PC-3 (cell line): ENCODE results near the gene PCDHGC3.

ENCODE experiments used
- EZH2 ChIP-seq: fragments of 300-600 bp; sonication (generic); IDR thresholded peaks from one replicate; pipeline ENCODE4 v1.6.1; 2017; ENCODE audit warnings: antibody characterized with exemption, mild to moderate bottlenecking, low read length; ENCODE audit not compliant: unreplicated experiment
- TF ChIP-seq, protein P1 (sequence below): fragments of 300-600 bp; sonication (generic); conservative IDR thresholded peaks from 2 replicates; pipeline ENCODE4 v1.5.1; 2017; ENCODE audit warnings: antibody characterized with exemption, low read depth, mild to moderate bottlenecking, low read length

DNA sequence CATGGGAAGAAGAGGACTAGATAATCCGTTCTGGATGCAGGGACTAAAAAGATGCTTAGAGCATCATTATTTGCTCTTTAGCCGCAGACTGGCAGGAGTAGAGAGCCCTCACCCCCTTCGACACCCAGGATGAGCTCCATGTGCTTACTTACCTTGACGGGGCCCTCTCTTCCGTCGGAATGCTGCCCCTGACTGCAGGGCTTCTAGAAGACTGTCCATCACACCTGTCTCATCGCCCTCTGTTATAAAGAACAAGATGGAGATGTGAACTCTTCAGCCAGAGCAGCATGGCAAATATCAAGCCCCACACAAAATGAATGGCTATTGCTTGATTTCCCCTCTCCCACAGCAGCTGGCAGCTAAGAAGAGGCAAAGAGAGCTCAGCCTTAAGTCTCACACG is 48.2 kb downstream of the PCDHGC3 start:
- TF ChIP-seq, protein P1, sequence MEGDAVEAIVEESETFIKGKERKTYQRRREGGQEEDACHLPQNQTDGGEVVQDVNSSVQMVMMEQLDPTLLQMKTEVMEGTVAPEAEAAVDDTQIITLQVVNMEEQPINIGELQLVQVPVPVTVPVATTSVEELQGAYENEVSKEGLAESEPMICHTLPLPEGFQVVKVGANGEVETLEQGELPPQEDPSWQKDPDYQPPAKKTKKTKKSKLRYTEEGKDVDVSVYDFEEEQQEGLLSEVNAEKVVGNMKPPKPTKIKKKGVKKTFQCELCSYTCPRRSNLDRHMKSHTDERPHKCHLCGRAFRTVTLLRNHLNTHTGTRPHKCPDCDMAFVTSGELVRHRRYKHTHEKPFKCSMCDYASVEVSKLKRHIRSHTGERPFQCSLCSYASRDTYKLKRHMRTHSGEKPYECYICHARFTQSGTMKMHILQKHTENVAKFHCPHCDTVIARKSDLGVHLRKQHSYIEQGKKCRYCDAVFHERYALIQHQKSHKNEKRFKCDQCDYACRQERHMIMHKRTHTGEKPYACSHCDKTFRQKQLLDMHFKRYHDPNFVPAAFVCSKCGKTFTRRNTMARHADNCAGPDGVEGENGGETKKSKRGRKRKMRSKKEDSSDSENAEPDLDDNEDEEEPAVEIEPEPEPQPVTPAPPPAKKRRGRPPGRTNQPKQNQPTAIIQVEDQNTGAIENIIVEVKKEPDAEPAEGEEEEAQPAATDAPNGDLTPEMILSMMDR = no peak
- no peak for TF ChIP-seq EZH2
